Liver (tissue), 9 donors: ENCODE results near the gene GOLGA6A. TPM values are rescaled to one million over a fixed set of nuclear protein-coding genes. Genes with fewer than 3 reads are reported as not detected.
"Not testable (repeated sequence)": the region's sequence is repeated elsewhere in the genome, so short reads cannot be mapped to it uniquely, and the experiment has no call there.

Experiments
- DNase-seq: peaks from one replicate; pipeline ENCODE4 v3.0.0-alpha.2; 2017; ENCODE audit warnings: low spot score
- H3K27ac ChIP-seq, 2 donors: one replicate each; pipeline ENCODE4 v1.7.0; 2013; ENCODE audit warnings: inconsistent platforms in 2 of 2, low read length in 2 of 2, control low read depth in 1 of 2, low read depth in 1 of 2, mild to moderate bottlenecking in 1 of 2
- H3K27me3 ChIP-seq, 4 donors: one replicate each; pipeline versions ENCODE4 v1.6.1 to v1.7.0; 2013; ENCODE audit warnings: low read length in 3 of 4, inconsistent platforms in 1 of 4, mild to moderate bottlenecking in 1 of 4, moderate library complexity in 1 of 4; ENCODE audit not compliant: control insufficient read depth in 4 of 4, insufficient read depth in 4 of 4
- H3K36me3 ChIP-seq, 4 donors: one replicate each; pipeline versions ENCODE4 v1.6.1 to v1.7.0; 2013; ENCODE audit warnings: low read length in 3 of 4, mild to moderate bottlenecking in 3 of 4, low read depth in 1 of 4, moderate library complexity in 1 of 4; ENCODE audit not compliant: control insufficient read depth in 4 of 4, insufficient read depth in 3 of 4
- H3K4me1 ChIP-seq, 4 donors: one replicate each; pipeline versions ENCODE4 v1.6.1 to v1.7.0; 2013; ENCODE audit warnings: low read length in 3 of 4, mild to moderate bottlenecking in 3 of 4, moderate library complexity in 1 of 4; ENCODE audit not compliant: control insufficient read depth in 4 of 4, insufficient read depth in 4 of 4
- H3K4me3 ChIP-seq, 3 donors: one replicate each; pipeline versions ENCODE4 v1.6.1 to v1.7.0; 2013; ENCODE audit warnings: low read length in 3 of 3, control low read depth in 1 of 3, low read depth in 1 of 3, mild to moderate bottlenecking in 1 of 3
- H3K9ac ChIP-seq, 2 donors: one replicate each; pipeline ENCODE4 v1.7.0; 2013; ENCODE audit warnings: low read length in 2 of 2, mild to moderate bottlenecking in 2 of 2, moderate library complexity in 2 of 2, control low read depth in 1 of 2, low read depth in 1 of 2
- H3K9me3 ChIP-seq, 4 donors: one replicate each; pipeline versions ENCODE4 v1.6.1 to v1.7.0; 2013; ENCODE audit warnings: low read length in 3 of 4; ENCODE audit not compliant: control insufficient read depth in 4 of 4
- ATF3 ChIP-seq: IDR thresholded peaks from 2 replicates; pipeline ENCODE4 v1.6.1; 2016; ENCODE audit warnings: antibody characterized with exemption
- CTCF ChIP-seq: fragments of 150-350 bp; IDR thresholded peaks from 2 replicates; pipeline ENCODE4 v1.5.1; 2017; ENCODE audit warnings: improper control_type of control experiment, low read depth, low read length; ENCODE audit not compliant: missing input control
- EGR1 ChIP-seq, 2 donors: IDR thresholded peaks; 2 replicates each; pipeline ENCODE4 v1.6.1; 2016 to 2018; ENCODE audit warnings: antibody characterized with exemption in 2 of 2, low read depth in 2 of 2
- FOXA1 ChIP-seq: IDR thresholded peaks from 2 replicates; pipeline ENCODE4 v1.6.1; 2016; ENCODE audit warnings: antibody characterized with exemption
- FOXA2 ChIP-seq: IDR thresholded peaks from 2 replicates; pipeline ENCODE4 v1.6.1; 2016; ENCODE audit warnings: antibody characterized with exemption
- GABPA ChIP-seq, 2 donors: IDR thresholded peaks in 1 of 2; conservative IDR thresholded peaks in 1 of 2; 2 replicates each; pipeline ENCODE4 v1.6.1; 2016; ENCODE audit warnings: antibody characterized with exemption in 2 of 2, mild to moderate bottlenecking in 1 of 2, moderate library complexity in 1 of 2
- HNF4A ChIP-seq, 2 donors: conservative IDR thresholded peaks; 2 replicates each; pipeline ENCODE4 v1.6.1; 2016; ENCODE audit warnings: antibody characterized with exemption in 2 of 2, mild to moderate bottlenecking in 2 of 2
- HNF4G ChIP-seq: IDR thresholded peaks from 2 replicates; pipeline ENCODE4 v1.6.1; 2016; ENCODE audit warnings: antibody characterized with exemption
- JUND ChIP-seq, 2 donors: IDR thresholded peaks; 2 replicates each; pipeline ENCODE4 v1.6.1; 2016; ENCODE audit warnings: antibody characterized with exemption in 2 of 2
- MAX ChIP-seq: IDR thresholded peaks from 2 replicates; pipeline ENCODE4 v1.6.1; 2016; ENCODE audit warnings: antibody characterized with exemption
- NR2F2 ChIP-seq: IDR thresholded peaks from 2 replicates; pipeline ENCODE4 v1.6.1; 2016; ENCODE audit warnings: antibody characterized with exemption
- RAD21 ChIP-seq, 2 donors: IDR thresholded peaks; 2 replicates each; pipeline ENCODE4 v1.6.1; 2016; ENCODE audit warnings: antibody characterized with exemption in 2 of 2, mild to moderate bottlenecking in 2 of 2
- REST ChIP-seq: IDR thresholded peaks from 2 replicates; pipeline ENCODE4 v1.6.1; 2016; ENCODE audit warnings: antibody characterized with exemption, mild to moderate bottlenecking
- RXRA ChIP-seq, 2 donors: IDR thresholded peaks; 2 replicates each; pipeline ENCODE4 v1.6.1; 2017 to 2018; ENCODE audit warnings: antibody characterized with exemption in 2 of 2, mild to moderate bottlenecking in 1 of 2
- SP1 ChIP-seq: IDR thresholded peaks from 2 replicates; pipeline ENCODE4 v1.6.1; 2018; ENCODE audit warnings: antibody characterized with exemption, mild to moderate bottlenecking
- TAF1 ChIP-seq: conservative IDR thresholded peaks from 2 replicates; pipeline ENCODE4 v1.6.1; 2016; ENCODE audit warnings: antibody characterized with exemption, mild to moderate bottlenecking
- YY1 ChIP-seq: IDR thresholded peaks from 2 replicates; pipeline ENCODE4 v1.6.1; 2016; ENCODE audit warnings: antibody characterized with exemption, mild to moderate bottlenecking
- ZBTB33 ChIP-seq: IDR thresholded peaks from 2 replicates; pipeline ENCODE4 v1.6.1; 2016; ENCODE audit warnings: antibody characterized with exemption
- WGBS: extraction: QIAGEN DNeasy Blood & Tissue Kit; methylation state at CpG from one replicate; pipeline ENCODE4 v1.1.7; 2013; 5-methylcytosine and 5-hydroxymethylcytosine counted together
- polyA plus RNA-seq, 2 donors: library from polyadenylated mRNA; stranded (reverse) in 1 of 2; unstranded in 1 of 2; fragments of 200-250 nt in 1 of 2; fragments of >200 nt in 1 of 2; fragmentation: Nextera tagmentation in 1 of 2; extraction: Ambion mirVana in 1 of 2; gene quantifications; one replicate each; pipeline versions ENCODE4 v1.2.1 to v1.2.3, GENCODE V29; 2013 to 2015
- total RNA-seq, 2 donors: library from RNA; depleted of rRNA; stranded (reverse); fragments of >200 nt; gene quantifications; one replicate each; pipeline ENCODE4 v1.2.3, GENCODE V29; 2014
- donor health status: healthy.
- donor health status: healthy.
- donor health status: healthy.
- donor health status: healthy.
- donor health status: healthy.

The GOLGA6A gene
- total and polyA plus RNA-seq, 4 donors = 0.06 to 1.4 (median 0.63) TPM

- TF ChIP-seq CTCF = no peak
- TF ChIP-seq FOXA1 = no peak
- no peak for TF ChIP-seq RXRA (IDR thresholded peaks at IDR 0.05)
Observed at GRCh38 chr15:74109713-74110112, 27.4 kb upstream of the GOLGA6A start (continued).

GRCh38 chr15:74108611-74109010, 26.3 kb upstream of the GOLGA6A start:
- DNase-seq, H3K4me1 ChIP-seq, H3K27me3 ChIP-seq, H3K4me3 ChIP-seq, H3K9me3 ChIP-seq, H3K9ac ChIP-seq, H3K27ac ChIP-seq, H3K36me3 ChIP-seq: not testable (repeated sequence)
- 94% methylated on average over 6 of the region's 6 CpGs for WGBS

GRCh38 chr15:74108111-74108510, 25.8 kb upstream of the GOLGA6A start:
- WGBS = 91% methylated on average over 5 of the region's 5 CpGs

More at GRCh38 chr15:74108111-74108510, 25.8 kb upstream of the GOLGA6A start:
- H3K4me3 ChIP-seq = no peak overlapping the region
- H3K4me1 ChIP-seq = peaks cover 0 to 3% (median 1%) of the 10 kb centered on the region in 4 donors
- H3K27ac ChIP-seq = no peak overlapping the region
- no peaks in the 10 kb centered on the region for H3K27me3 ChIP-seq
- no peak overlapping the region for H3K9ac ChIP-seq
- TF ChIP-seq HNF4A (conservative IDR thresholded peaks at IDR 0.05) (no peak), YY1 (no peak), HNF4G (no peak), ZBTB33 (no peak), ATF3 (no peak), JUND (IDR thresholded peaks at IDR 0.05) (no peak), RXRA (IDR thresholded peaks at IDR 0.05) (no peak), NR2F2 (no peak), REST (no peak), FOXA2 (no peak), TAF1 (no peak), GABPA (IDR thresholded peaks at IDR 0.05 in 1 of 2, conservative IDR thresholded peaks at IDR 0.05 in 1 of 2) (no peak), EGR1 (IDR thresholded peaks at IDR 0.05; ENCODE audit: low read depth in 2 of 2) (no peak), SP1 (no peak), FOXA1 (no peak), MAX (no peak), RAD21 (IDR thresholded peaks at IDR 0.05) (no peak), CTCF (no peak)
- DNase-seq = no peak
- no peaks in the 10 kb centered on the region for H3K9me3 ChIP-seq
- no peaks in the 10 kb centered on the region for H3K36me3 ChIP-seq
